Breast epithelium (tissue), 4 donors: ENCODE results near the gene TOMM7. TPM values are rescaled to one million over a fixed set of nuclear protein-coding genes. Genes with fewer than 3 reads are reported as not detected.
"Not testable (repeated sequence)": the region's sequence is repeated elsewhere in the genome, so short reads cannot be mapped to it uniquely, and the experiment has no call there.

Source experiments
- DNase-seq, 2 donors: peaks; one replicate each; pipeline ENCODE4 v3.0.0-alpha.2; 2019; ENCODE audit warnings: low spot score in 2 of 2
- H3K27ac ChIP-seq, 2 donors: fragments of 200-600 bp; sonication (generic) in 1 of 2; one replicate each; pipeline ENCODE4 v1.5.1; 2016 to 2019; ENCODE audit warnings: mild to moderate bottlenecking in 1 of 2
- H3K27me3 ChIP-seq, 2 donors: fragments of 200-600 bp; sonication (generic) in 1 of 2; one replicate each; pipeline versions ENCODE4 v1.5.1 to v1.6.0; 2017 to 2019; ENCODE audit warnings: control low read depth in 1 of 2, mild to moderate bottlenecking in 1 of 2
- H3K36me3 ChIP-seq: fragments of 200-600 bp; one replicate; pipeline ENCODE4 v1.5.1; 2019
- H3K4me1 ChIP-seq, 2 donors: fragments of 200-600 bp; sonication (generic); one replicate each; pipeline ENCODE4 v1.5.1; 2016 to 2019; ENCODE audit warnings: control low read depth in 1 of 2
- H3K4me3 ChIP-seq, 3 donors: fragments of 200-600 bp; sonication (generic); 1 replicate in 2 of 3; 2 replicates in 1 of 3; pipeline ENCODE4 v1.5.1; 2016 to 2019; ENCODE audit warnings: mild to moderate bottlenecking in 3 of 3, moderate library complexity in 2 of 3
- H3K9me3 ChIP-seq, 2 donors: fragments of 200-600 bp; sonication (generic) in 1 of 2; one replicate each; pipeline ENCODE4 v1.5.1; 2016 to 2019; ENCODE audit warnings: control low read depth in 1 of 2
- CTCF ChIP-seq, 3 donors: fragments of 450-650 bp; IDR thresholded peaks; one replicate each; pipeline ENCODE4 v1.5.1; 2016 to 2017; ENCODE audit warnings: antibody characterized with exemption in 3 of 3, mild to moderate bottlenecking in 3 of 3, moderate library complexity in 3 of 3
- POLR2A ChIP-seq: fragments of 450-650 bp; IDR thresholded peaks from one replicate; pipeline ENCODE4 v1.6.1; 2016; ENCODE audit warnings: antibody characterized with exemption, mild to moderate bottlenecking, moderate library complexity
- POLR2AphosphoS5 ChIP-seq, 3 donors: sonication (generic); formaldehyde crosslinking; IDR thresholded peaks; one replicate each; pipeline ENCODE4 v1.6.1; 2017; ENCODE audit warnings: antibody characterized with exemption in 3 of 3
- intact Hi-C: fragments of 100-400 bp; cut with DNase I; formaldehyde crosslinking; loops from one replicate; pipeline ENCODE4 v1.15.1; 2023; ENCODE audit warnings: low total_unique reads
- total RNA-seq, 3 donors: library from RNA; depleted of rRNA; stranded (reverse); fragments of >200 nt; gene quantifications; one replicate each; pipeline ENCODE4 v1.1.0, GENCODE V29; 2016

Gene TOMM7
- total RNA-seq, 3 donors from 2014 or later = 191 to 304 (median 210) TPM

GRCh38 chr7:22837308-22837707 lies 14.7 kb upstream of the TOMM7 start:
- DNase-seq = no peak
- no peaks in the 10 kb centered on the region for H3K27me3 ChIP-seq
- TF ChIP-seq POLR2AphosphoS5 (IDR thresholded peaks at IDR 0.05) (no peak), CTCF (IDR thresholded peaks at IDR 0.05) (no peak), POLR2A (no peak)
- no peak overlapping the region for H3K27ac ChIP-seq
- H3K4me3 ChIP-seq = no peak overlapping the region
- H3K4me1 ChIP-seq = no peaks in the 10 kb centered on the region
- intact Hi-C loops = no loop called here
- no peaks in the 10 kb centered on the region for H3K9me3 ChIP-seq
- H3K36me3 ChIP-seq = no peaks in the 10 kb centered on the region

- H3K4me1 ChIP-seq, H3K27ac ChIP-seq, H3K9me3 ChIP-seq, H3K36me3 ChIP-seq, DNase-seq, intact Hi-C loops, H3K27me3 ChIP-seq, H3K4me3 ChIP-seq: not testable (repeated sequence)
These were observed 13.9 kb upstream of the TOMM7 start for GRCh38 chr7:22836506-22836905.

GRCh38 chr7:22833957-22834356 lies 11.3 kb upstream of the TOMM7 start:
- no peak for DNase-seq
- TF ChIP-seq POLR2AphosphoS5 (IDR thresholded peaks at IDR 0.05) (no peak), POLR2A (no peak), CTCF (IDR thresholded peaks at IDR 0.05) (no peak)
- H3K4me3 ChIP-seq = no peak overlapping the region
- H3K36me3 ChIP-seq = no peaks in the 10 kb centered on the region
- H3K9me3 ChIP-seq = no peaks in the 10 kb centered on the region
- H3K27ac ChIP-seq = no peak overlapping the region
- no peaks in the 10 kb centered on the region for H3K4me1 ChIP-seq
- intact Hi-C loops = no loop called here
- H3K27me3 ChIP-seq = no peaks in the 10 kb centered on the region

- H3K27ac ChIP-seq = no peak overlapping the region
These were observed 10.6 kb upstream of the TOMM7 start for GRCh38 chr7:22833113-22833855.

GRCh38 chr7:22832401-22832800 lies 9.8 kb upstream of the TOMM7 start:
- no peaks in the 10 kb centered on the region for H3K27me3 ChIP-seq
- no peaks in the 10 kb centered on the region for H3K9me3 ChIP-seq
- TF ChIP-seq POLR2AphosphoS5 (IDR thresholded peaks at IDR 0.05) (no peak), CTCF (IDR thresholded peaks at IDR 0.05) (no peak), POLR2A (no peak)
- DNase-seq = no peak
- intact Hi-C loops = no loop called here
- no peaks in the 10 kb centered on the region for H3K36me3 ChIP-seq
- H3K4me3 ChIP-seq = no peak overlapping the region
- H3K27ac ChIP-seq = no peak overlapping the region
- H3K4me1 ChIP-seq = no peaks in the 10 kb centered on the region

More at GRCh38 chr7:22833113-22833855, 10.6 kb upstream of the TOMM7 start:
- Histone ChIP-seq H3K4me3 (no peak overlapping the region), H3K27me3 (no peaks in the 10 kb centered on the region), H3K9me3 (no peaks in the 10 kb centered on the region), H3K4me1 (no peaks in the 10 kb centered on the region), H3K36me3 (no peaks in the 10 kb centered on the region)
- DNase-seq = no peak
- TF ChIP-seq POLR2A = no peak
- TF ChIP-seq CTCF (IDR thresholded peaks at IDR 0.05) = no peak
- TF ChIP-seq POLR2AphosphoS5 (IDR thresholded peaks at IDR 0.05) = no peak
- intact Hi-C loops = no loop called here
